ENCODE results near the gene APOA1. TPM values are rescaled to one million over a fixed set of nuclear protein-coding genes. Genes with fewer than 3 reads are reported as not detected.

The APOA1 gene
- total and polyA plus RNA-seq, 2 of the 4 experiments (the other 2 are of a cell fraction): 0.18 to 0.89 TPM

DNA sequence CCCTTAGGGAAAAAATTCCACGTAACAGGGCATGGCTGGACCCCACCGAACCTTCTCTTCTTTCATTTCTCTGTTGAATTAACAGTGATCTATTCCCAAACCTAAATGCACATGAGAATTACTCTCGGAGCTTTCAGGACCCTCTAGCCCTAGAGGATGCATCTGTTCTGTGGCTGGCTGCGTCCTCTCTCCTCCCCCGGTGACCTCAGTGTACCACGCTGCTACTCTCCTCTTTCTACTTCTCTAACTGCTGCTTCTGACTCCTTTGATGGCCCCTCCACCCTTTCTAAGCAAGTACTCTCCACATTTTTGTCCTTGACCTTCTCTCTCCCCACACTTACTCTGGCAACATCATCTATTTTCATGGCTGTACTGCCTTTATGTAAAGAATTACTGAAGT is 12.1 kb upstream of the APOA1 start:
- H3K4me2 ChIP-seq (ENCODE audit: low read depth, low read length): no peak overlapping the region
- peaks cover 23% of the 10 kb centered on the region for H3K9me1 ChIP-seq (ENCODE audit: insufficient read depth, low read length)
- in situ Hi-C loops (cut with MboI; ENCODE audit: low sequenced_read_pairs) (no loop called here), intact Hi-C loops (cut with micrococcal nuclease) (no loop called here), dilution Hi-C loops (cut with HindIII; ENCODE audit: low sequenced_read_pairs, unreplicated experiment) (no loop called here)
- peaks cover 6 to 24% of the 10 kb centered on the region in 2 experiments; a peak in 3 of 4 replicates for H3K79me1 ChIP-seq (ENCODE audit: low read depth in 1 of 2, low read length in 2 of 2)
- no peak overlapping the region for H2BK5ac ChIP-seq (ENCODE audit: low read depth, low read length, poor library complexity, severe bottlenecking)
- H2BK20ac ChIP-seq (ENCODE audit: low read depth, low read length): no peak overlapping the region
- H4K8ac ChIP-seq (ENCODE audit: low read depth in 2 of 2, low read length in 2 of 2): no peak overlapping the region
- no peaks in the 10 kb centered on the region for H3K27me3 ChIP-seq (ENCODE audit: control insufficient read depth, insufficient read depth, low read length)
- no peak overlapping the region for H2AK9ac ChIP-seq (replicated peaks; ENCODE audit: low read depth, low read length, poor library complexity)
- H2BK120ac ChIP-seq (ENCODE audit: low read depth, low read length): no peak overlapping the region
- H4K5ac ChIP-seq (ENCODE audit: low read depth, low read length): no peak overlapping the region
- H3K56ac ChIP-seq (ENCODE audit: extremely low read depth, insufficient read depth, low read length): no peak overlapping the region
- no peak overlapping the region for H3K18ac ChIP-seq (ENCODE audit: low read depth, low read length)
- no TSS peak for BruUV-seq (replicated peaks)
- no peak for ATAC-seq (ENCODE audit: low read depth)
- no peak overlapping the region for H2BK15ac ChIP-seq (ENCODE audit: low read depth, low read length)
- H3K27ac ChIP-seq (ENCODE audit: insufficient read depth, low read length): no peak overlapping the region
- ChIA-PET CTCF (interaction anchor here (1.2 kb wide), 1 partner anchor 14 kb away, joined by 3 read pairs; no protein-coding TSS in a partner anchor), POLR2A (ENCODE audit: unreplicated experiment) (no interaction called here)
- no peak overlapping the region for H3K23ac ChIP-seq (ENCODE audit: low read depth, low read length)
- WGBS, 2 experiments (ENCODE audit: extremely low coverage in 2 of 2, insufficient read length in 1 of 2): 85% methylated on average over 4 of the region's 6 CpGs; no CpG with 5 or more reads in 1 of the 2 experiments
- no peaks in the 10 kb centered on the region for H3K9me3 ChIP-seq (ENCODE audit: control insufficient read depth, insufficient read depth, low read length)
- no peak overlapping the region for H3K4ac ChIP-seq (ENCODE audit: low read depth, low read length)
- H4K20me1 ChIP-seq (ENCODE audit: insufficient read depth, low read length): peaks cover 17% of the 10 kb centered on the region
- DNase-seq: no peak
- no peak overlapping the region for H4K91ac ChIP-seq (ENCODE audit: insufficient read depth, low read depth, low read length)
- peaks cover 36% of the 10 kb centered on the region for H3K36me3 ChIP-seq (ENCODE audit: control insufficient read depth, insufficient read depth, low read length)
- no peak overlapping the region for H3K4me3 ChIP-seq (ENCODE audit: insufficient read depth, low read depth, low read length)
- TF ChIP-seq BHLHE40 (IDR thresholded peaks at IDR 0.05; ENCODE audit: low read depth, low read length): no peak
- TF ChIP-seq RCOR1 (IDR thresholded peaks at IDR 0.05; ENCODE audit: insufficient replicate concordance, low read length): no peak
- no peak for TF ChIP-seq MXI1 (IDR thresholded peaks at IDR 0.05; ENCODE audit: borderline replicate concordance, low read depth, low read length)
- TF ChIP-seq RAD21 (IDR thresholded peaks at IDR 0.05; ENCODE audit: low read length): no peak
- TF ChIP-seq CEBPB (IDR thresholded peaks at IDR 0.05; ENCODE audit: low read depth, low read length): no peak
- H3K14ac ChIP-seq (replicated peaks; ENCODE audit: low read depth, low read length): no peak overlapping the region
- H2AK5ac ChIP-seq (ENCODE audit: low read depth, low read length): no peak overlapping the region
- H3K9ac ChIP-seq (ENCODE audit: low read depth, low read length): no peak overlapping the region
- H2AFZ ChIP-seq (replicated peaks; ENCODE audit: low read length, poor library complexity): no peak overlapping the region
- H3K4me1 ChIP-seq (ENCODE audit: control insufficient read depth, insufficient read depth, low read length): peaks cover 16% of the 10 kb centered on the region

Data from IMR-90 (cell line).